Osteoblast (primary cell): ENCODE results near the gene FRMD4A. TPM values are rescaled to one million over a fixed set of nuclear protein-coding genes. Genes with fewer than 3 reads are reported as not detected.

Experiments used
- DNase-seq: peaks from one replicate; pipeline ENCODE4 v3.0.0; 2011; ENCODE audit warnings: low spot score, mixed read lengths; ENCODE audit not compliant: insufficient read length; ENCODE audit errors: missing footprints
- H2AFZ ChIP-seq: 2 replicates; pipeline ENCODE4 v1.6.0; 2011; ENCODE audit warnings: mild to moderate bottlenecking, low read length
- H3K27ac ChIP-seq: 2 replicates; pipeline ENCODE4 v1.5.1; 2011; ENCODE audit warnings: mild to moderate bottlenecking, low read depth, low read length, moderate library complexity
- H3K27me3 ChIP-seq: 2 replicates; pipeline ENCODE4 v1.6.0; 2012; ENCODE audit warnings: mild to moderate bottlenecking, control low read depth, inconsistent platforms, low read length, moderate library complexity; ENCODE audit not compliant: insufficient read depth
- H3K36me3 ChIP-seq: 2 replicates; pipeline ENCODE4 v1.5.1; 2011; ENCODE audit warnings: mild to moderate bottlenecking, low read length, control low read depth, moderate library complexity; ENCODE audit not compliant: insufficient read depth
- H3K4me1 ChIP-seq: 2 replicates; pipeline ENCODE4 v1.5.1; 2011; ENCODE audit warnings: mild to moderate bottlenecking, low read length, control low read depth, moderate library complexity; ENCODE audit not compliant: insufficient read depth
- H3K4me2 ChIP-seq: 2 replicates; pipeline ENCODE4 v1.6.0; 2011; ENCODE audit warnings: mild to moderate bottlenecking, low read length; ENCODE audit not compliant: insufficient read depth
- H3K4me3 ChIP-seq: fragments of 200-600 bp; sonication (generic); 3 replicates; pipeline ENCODE4 v1.5.1; 2012; ENCODE audit warnings: mild to moderate bottlenecking, low read length, inconsistent platforms; ENCODE audit not compliant: insufficient read depth
- H3K79me2 ChIP-seq: 2 replicates; pipeline ENCODE4 v1.6.0; 2012; ENCODE audit warnings: mild to moderate bottlenecking, low read length, control low read depth, inconsistent platforms; ENCODE audit not compliant: insufficient read depth
- H3K9me3 ChIP-seq: 2 replicates; pipeline ENCODE4 v1.5.1; 2011; ENCODE audit warnings: low read depth, low read length, control low read depth
- H4K20me1 ChIP-seq: 2 replicates; pipeline ENCODE4 v1.6.0; 2012; ENCODE audit warnings: mild to moderate bottlenecking, low read length, control low read depth; ENCODE audit not compliant: insufficient read depth
- CTCF ChIP-seq: IDR thresholded peaks from 2 replicates; pipeline ENCODE4 v1.5.1; 2011; ENCODE audit warnings: mild to moderate bottlenecking, low read depth, low read length, moderate library complexity; ENCODE audit errors: extremely low read depth
- total RNA-seq: library from RNA; depleted of rRNA; stranded (reverse); fragments of >200 nt; gene quantifications from 2 replicates; pipeline ENCODE4 v1.2.3, GENCODE V29; 2012

Gene FRMD4A
- total RNA-seq, 1 donor: 41.3 TPM

DNA sequence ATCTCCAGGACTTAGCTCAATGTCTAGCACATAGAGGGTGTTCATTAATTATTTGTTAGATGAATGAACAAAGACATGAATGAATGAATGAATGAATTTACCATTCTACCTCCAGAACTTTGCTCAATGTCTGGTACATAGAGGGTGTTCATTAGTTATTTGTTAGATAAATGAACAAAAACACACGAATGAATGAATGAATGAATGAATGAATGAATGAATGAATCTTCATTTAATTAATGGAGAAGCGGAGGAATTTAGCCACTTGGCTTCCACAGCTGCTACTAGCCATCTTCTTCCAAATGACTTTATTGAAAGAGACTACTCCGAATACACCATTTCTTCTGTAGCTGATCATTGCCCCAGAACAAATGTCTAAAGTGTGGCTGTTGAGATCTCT lies 368.9 kb downstream of the FRMD4A start:
- Histone ChIP-seq H3K27ac (no peak overlapping the region), H3K4me1 (peaks cover 25% of the 10 kb centered on the region), H3K9me3 (no peaks in the 10 kb centered on the region), H3K4me2 (no peak overlapping the region), H3K79me2 (no peaks in the 10 kb centered on the region), H3K4me3 (no peak overlapping the region), H2AFZ (no peak overlapping the region), H4K20me1 (no peaks in the 10 kb centered on the region), H3K27me3 (no peaks in the 10 kb centered on the region), H3K36me3 (no peaks in the 10 kb centered on the region)
- no peak for DNase-seq
- no peak for TF ChIP-seq CTCF

DNA sequence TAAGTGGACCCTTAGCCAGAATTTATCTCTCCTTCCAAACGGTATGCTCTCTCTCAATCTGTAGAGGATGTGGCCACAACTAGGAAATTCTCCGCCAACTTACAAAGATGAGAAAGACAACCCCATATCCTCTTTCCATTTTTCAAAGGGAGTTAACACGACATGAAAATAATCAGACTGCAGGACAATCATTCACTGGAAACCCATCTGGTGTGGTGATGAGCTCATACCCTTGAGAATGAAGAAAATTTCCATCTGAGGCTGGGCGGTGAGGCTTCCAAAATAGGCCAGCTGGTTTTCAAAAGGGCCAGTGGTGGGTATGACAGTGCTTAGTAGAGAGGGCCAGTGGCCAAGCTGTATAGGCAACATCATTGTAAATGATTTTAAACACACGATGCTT lies 369.6 kb downstream of the FRMD4A start:
- peak overlapping the region; percentile 75 for H3K4me2 ChIP-seq
- H4K20me1 ChIP-seq: no peaks in the 10 kb centered on the region
- no peaks in the 10 kb centered on the region for H3K36me3 ChIP-seq
- TF ChIP-seq CTCF: no peak
- H3K79me2 ChIP-seq: no peaks in the 10 kb centered on the region
- H2AFZ ChIP-seq: no peak overlapping the region
- H3K27me3 ChIP-seq: no peaks in the 10 kb centered on the region
- H3K27ac ChIP-seq: peak overlapping the region; percentile 87
- DNase-seq: peak; percentile 89
- peaks cover 31% of the 10 kb centered on the region for H3K4me1 ChIP-seq
- H3K9me3 ChIP-seq: no peaks in the 10 kb centered on the region
- H3K4me3 ChIP-seq: no peak overlapping the region

DNA sequence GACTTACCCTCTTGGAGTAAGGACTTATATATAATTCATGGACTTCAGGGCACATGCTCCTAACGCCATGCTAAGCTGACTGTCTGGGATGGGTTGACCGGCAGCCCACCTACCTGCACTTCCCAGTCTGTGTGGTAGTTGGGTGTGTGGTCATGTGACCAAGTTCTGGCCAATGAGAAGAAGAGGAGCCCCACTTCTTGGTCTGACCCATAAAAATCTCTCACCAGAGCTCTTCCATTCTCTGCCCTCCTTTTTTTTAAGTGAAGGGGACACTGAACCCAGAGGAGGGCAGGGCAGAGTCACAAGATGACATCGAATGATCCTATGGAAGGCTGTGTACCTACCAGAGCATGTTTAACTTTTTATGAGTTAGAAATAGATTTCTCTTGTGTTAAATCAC lies 370.1 kb downstream of the FRMD4A start:
- peak overlapping the region; percentile 87 for H3K27ac ChIP-seq
- H3K36me3 ChIP-seq: no peaks in the 10 kb centered on the region
- TF ChIP-seq CTCF: no peak
- H3K9me3 ChIP-seq: no peaks in the 10 kb centered on the region
- peak overlapping the region; percentile 12 for H2AFZ ChIP-seq
- no peaks in the 10 kb centered on the region for H4K20me1 ChIP-seq
- no peaks in the 10 kb centered on the region for H3K27me3 ChIP-seq
- H3K79me2 ChIP-seq: no peaks in the 10 kb centered on the region
- peak overlapping the region; percentile 47 for H3K4me3 ChIP-seq
- H3K4me2 ChIP-seq: peak overlapping the region; percentile 75
- DNase-seq: no peak
- peaks cover 31% of the 10 kb centered on the region for H3K4me1 ChIP-seq

GRCh38 chr10:13959443-13960359 lies 371.0 kb downstream of the FRMD4A start:
- H3K79me2 ChIP-seq: no peaks in the 10 kb centered on the region
- no peak for TF ChIP-seq CTCF
- no peaks in the 10 kb centered on the region for H3K9me3 ChIP-seq
- H2AFZ ChIP-seq: peak overlapping the region; percentile 59
- H4K20me1 ChIP-seq: no peaks in the 10 kb centered on the region
- H3K4me3 ChIP-seq: peak overlapping the region; percentile 47
- H3K4me1 ChIP-seq: peaks cover 31% of the 10 kb centered on the region
- no peaks in the 10 kb centered on the region for H3K27me3 ChIP-seq
- no peaks in the 10 kb centered on the region for H3K36me3 ChIP-seq
- DNase-seq: peak; percentile 67
- peak overlapping the region; percentile 87 for H3K27ac ChIP-seq
- H3K4me2 ChIP-seq: peak overlapping the region; percentile 75
